Neural cell (in vitro differentiated cells): ENCODE data around the gene SVOP.

Experiments used
- EP300 ChIP-seq: fragments of 450-650 bp; conservative IDR thresholded peaks from 2 replicates; pipeline ENCODE4 v1.6.1; 2014; ENCODE audit warnings: antibody characterized with exemption, mild to moderate bottlenecking, moderate library complexity; ENCODE audit not compliant: poor library complexity, severe bottlenecking
- EZH2 ChIP-seq: fragments of 200-600, 300-800 bp; shearing (Covaris generic), sonication (generic); IDR thresholded peaks from 2 replicates; pipeline ENCODE4 v1.6.1; 2014; ENCODE audit warnings: antibody characterized with exemption, low read length, borderline replicate concordance, mild to moderate bottlenecking; ENCODE audit not compliant: insufficient read depth, poor library complexity, severe bottlenecking
- RAD21 ChIP-seq: fragments of 450-650 bp; conservative IDR thresholded peaks from 2 replicates; pipeline ENCODE4 v1.6.1; 2014; ENCODE audit warnings: antibody characterized with exemption, mild to moderate bottlenecking, moderate library complexity
- TF ChIP-seq, protein P1 (sequence below): fragments of 450-650 bp; IDR thresholded peaks from 2 replicates; pipeline ENCODE4 v1.5.1; 2014; ENCODE audit warnings: antibody characterized with exemption, mild to moderate bottlenecking, moderate library complexity; ENCODE audit not compliant: poor library complexity, severe bottlenecking
- TF ChIP-seq, protein P2 (sequence below): IDR thresholded peaks from 2 replicates; pipeline ENCODE4 v1.6.1; 2012; ENCODE audit warnings: borderline replicate concordance

DNA sequence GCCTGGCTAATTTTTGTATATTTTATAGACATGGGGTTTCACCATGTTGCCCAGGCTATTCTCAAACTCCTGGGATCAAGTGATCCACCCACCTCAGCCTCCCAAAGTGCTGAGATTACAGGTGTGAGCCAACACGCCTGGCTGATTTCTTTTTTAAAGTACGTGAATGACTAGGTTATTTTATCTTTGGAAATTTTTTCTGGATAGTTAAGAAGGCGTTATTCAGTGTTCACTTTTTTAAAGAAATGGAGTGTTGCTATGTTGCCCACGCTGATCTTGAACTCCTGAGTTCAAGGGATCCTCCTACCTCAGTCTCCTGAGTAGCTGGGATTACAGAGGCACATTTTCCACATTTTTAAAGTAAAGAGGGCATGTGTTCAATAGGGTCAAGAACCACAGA is 58.6 kb downstream of the SVOP start:
- TF ChIP-seq, protein P1, sequence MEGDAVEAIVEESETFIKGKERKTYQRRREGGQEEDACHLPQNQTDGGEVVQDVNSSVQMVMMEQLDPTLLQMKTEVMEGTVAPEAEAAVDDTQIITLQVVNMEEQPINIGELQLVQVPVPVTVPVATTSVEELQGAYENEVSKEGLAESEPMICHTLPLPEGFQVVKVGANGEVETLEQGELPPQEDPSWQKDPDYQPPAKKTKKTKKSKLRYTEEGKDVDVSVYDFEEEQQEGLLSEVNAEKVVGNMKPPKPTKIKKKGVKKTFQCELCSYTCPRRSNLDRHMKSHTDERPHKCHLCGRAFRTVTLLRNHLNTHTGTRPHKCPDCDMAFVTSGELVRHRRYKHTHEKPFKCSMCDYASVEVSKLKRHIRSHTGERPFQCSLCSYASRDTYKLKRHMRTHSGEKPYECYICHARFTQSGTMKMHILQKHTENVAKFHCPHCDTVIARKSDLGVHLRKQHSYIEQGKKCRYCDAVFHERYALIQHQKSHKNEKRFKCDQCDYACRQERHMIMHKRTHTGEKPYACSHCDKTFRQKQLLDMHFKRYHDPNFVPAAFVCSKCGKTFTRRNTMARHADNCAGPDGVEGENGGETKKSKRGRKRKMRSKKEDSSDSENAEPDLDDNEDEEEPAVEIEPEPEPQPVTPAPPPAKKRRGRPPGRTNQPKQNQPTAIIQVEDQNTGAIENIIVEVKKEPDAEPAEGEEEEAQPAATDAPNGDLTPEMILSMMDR: no peak
- no peak for TF ChIP-seq EZH2
- TF ChIP-seq EP300: no peak
- TF ChIP-seq, protein P2, sequence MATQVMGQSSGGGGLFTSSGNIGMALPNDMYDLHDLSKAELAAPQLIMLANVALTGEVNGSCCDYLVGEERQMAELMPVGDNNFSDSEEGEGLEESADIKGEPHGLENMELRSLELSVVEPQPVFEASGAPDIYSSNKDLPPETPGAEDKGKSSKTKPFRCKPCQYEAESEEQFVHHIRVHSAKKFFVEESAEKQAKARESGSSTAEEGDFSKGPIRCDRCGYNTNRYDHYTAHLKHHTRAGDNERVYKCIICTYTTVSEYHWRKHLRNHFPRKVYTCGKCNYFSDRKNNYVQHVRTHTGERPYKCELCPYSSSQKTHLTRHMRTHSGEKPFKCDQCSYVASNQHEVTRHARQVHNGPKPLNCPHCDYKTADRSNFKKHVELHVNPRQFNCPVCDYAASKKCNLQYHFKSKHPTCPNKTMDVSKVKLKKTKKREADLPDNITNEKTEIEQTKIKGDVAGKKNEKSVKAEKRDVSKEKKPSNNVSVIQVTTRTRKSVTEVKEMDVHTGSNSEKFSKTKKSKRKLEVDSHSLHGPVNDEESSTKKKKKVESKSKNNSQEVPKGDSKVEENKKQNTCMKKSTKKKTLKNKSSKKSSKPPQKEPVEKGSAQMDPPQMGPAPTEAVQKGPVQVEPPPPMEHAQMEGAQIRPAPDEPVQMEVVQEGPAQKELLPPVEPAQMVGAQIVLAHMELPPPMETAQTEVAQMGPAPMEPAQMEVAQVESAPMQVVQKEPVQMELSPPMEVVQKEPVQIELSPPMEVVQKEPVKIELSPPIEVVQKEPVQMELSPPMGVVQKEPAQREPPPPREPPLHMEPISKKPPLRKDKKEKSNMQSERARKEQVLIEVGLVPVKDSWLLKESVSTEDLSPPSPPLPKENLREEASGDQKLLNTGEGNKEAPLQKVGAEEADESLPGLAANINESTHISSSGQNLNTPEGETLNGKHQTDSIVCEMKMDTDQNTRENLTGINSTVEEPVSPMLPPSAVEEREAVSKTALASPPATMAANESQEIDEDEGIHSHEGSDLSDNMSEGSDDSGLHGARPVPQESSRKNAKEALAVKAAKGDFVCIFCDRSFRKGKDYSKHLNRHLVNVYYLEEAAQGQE: no peak
- TF ChIP-seq RAD21: no peak
